Amniotic epithelial cell (primary cell): ENCODE results near the gene NR3C2.

Experiments used
- DNase-seq: peaks from one replicate; pipeline ENCODE4 v3.0.0-alpha.2; 2010; ENCODE audit warnings: low read depth

NR3C2 gene

GRCh38 chr4:148305751-148306150 lies 136.5 kb downstream of the NR3C2 start:
- DNase-seq: no peak

GRCh38 chr4:148302416-148302815 lies 139.8 kb downstream of the NR3C2 start:
- DNase-seq: no peak

- no peak for DNase-seq
Observed at GRCh38 chr4:148300877-148301276, 141.3 kb downstream of the NR3C2 start.

- DNase-seq: no peak
Observed at GRCh38 chr4:148299337-148299736, 142.9 kb downstream of the NR3C2 start.

GRCh38 chr4:148296498-148296897 lies 145.7 kb downstream of the NR3C2 start:
- DNase-seq: no peak

- DNase-seq: no peak
Observed at GRCh38 chr4:148295642-148296041, 146.6 kb downstream of the NR3C2 start.

GRCh38 chr4:148293571-148293970 lies 148.6 kb downstream of the NR3C2 start:
- DNase-seq: no peak

- no peak for DNase-seq
Observed at GRCh38 chr4:148292686-148293085, 149.5 kb downstream of the NR3C2 start.

- no peak for DNase-seq
Observed at GRCh38 chr4:148289740-148290139, 152.5 kb downstream of the NR3C2 start.

GRCh38 chr4:148288448-148288847 lies 153.8 kb downstream of the NR3C2 start:
- DNase-seq: no peak

- no peak for DNase-seq
Observed at GRCh38 chr4:148287111-148287510, 155.1 kb downstream of the NR3C2 start.

- peak; percentile 19 for DNase-seq
Observed at GRCh38 chr4:148286012-148286411, 156.2 kb downstream of the NR3C2 start.

- peak; percentile 2 for DNase-seq
Observed at GRCh38 chr4:148283665-148284064, 158.5 kb downstream of the NR3C2 start.

GRCh38 chr4:148278310-148278709 lies 163.9 kb downstream of the NR3C2 start:
- DNase-seq: no peak

- peak; percentile 67 for DNase-seq
Observed at GRCh38 chr4:148275266-148275665, 166.9 kb downstream of the NR3C2 start.

- peak; percentile 2 for DNase-seq
Observed at GRCh38 chr4:148273501-148273986, 168.7 kb downstream of the NR3C2 start.

GRCh38 chr4:148271166-148271565 lies 171.0 kb downstream of the NR3C2 start:
- DNase-seq: no peak

GRCh38 chr4:148270630-148271029 lies 171.6 kb downstream of the NR3C2 start:
- DNase-seq: no peak

- DNase-seq: no peak
Observed at GRCh38 chr4:148268835-148269234, 173.4 kb downstream of the NR3C2 start.

GRCh38 chr4:148266921-148267320 lies 175.3 kb downstream of the NR3C2 start:
- no peak for DNase-seq

- DNase-seq: no peak
Observed at GRCh38 chr4:148266240-148266639, 176.0 kb downstream of the NR3C2 start.

- no peak for DNase-seq
Observed at GRCh38 chr4:148265627-148266026, 176.6 kb downstream of the NR3C2 start.

GRCh38 chr4:148263802-148264201 lies 178.4 kb downstream of the NR3C2 start:
- DNase-seq: no peak

GRCh38 chr4:148263127-148263526 lies 179.1 kb downstream of the NR3C2 start:
- no peak for DNase-seq

- DNase-seq: no peak
Observed at GRCh38 chr4:148261848-148262247, 180.4 kb downstream of the NR3C2 start.
